GM23338 (cell line): ENCODE data around the gene GNB1. TPM values are rescaled to one million over a fixed set of nuclear protein-coding genes. Genes with fewer than 3 reads are reported as not detected.

Experiments
- ATAC-seq: fragments of 200-7000 bp; cut with Tn5 transposase; 3 replicates; pipeline ENCODE4 v1.9.1; 2020
- DNase-seq: peaks from one replicate; pipeline ENCODE4 v3.0.0-alpha.2; 2015; ENCODE audit warnings: low spot score
- H2AFZ ChIP-seq: fragments of 200-600 bp; sonication (generic); 2 replicates; pipeline ENCODE4 v1.8.0; 2016; ENCODE audit warnings: antibody characterized with exemption, mild to moderate bottlenecking, moderate library complexity
- H3F3A ChIP-seq: fragments of 200-600 bp; sonication (generic); replicated peaks from 2 replicates; pipeline ENCODE4 v1.8.0; 2017; ENCODE audit warnings: antibody characterized with exemption, mixed run types, low read depth
- H3K27ac ChIP-seq: fragments of 200-600 bp; sonication (generic); 2 replicates; pipeline ENCODE4 v1.6.1; 2016; ENCODE audit warnings: low read depth
- H3K27me3 ChIP-seq: fragments of 200-600 bp; sonication (generic); 2 replicates; pipeline ENCODE4 v1.8.0; 2016; ENCODE audit warnings: mild to moderate bottlenecking, mixed run types, moderate library complexity; ENCODE audit not compliant: insufficient read depth
- H3K36me3 ChIP-seq: fragments of 200-600 bp; sonication (generic); 2 replicates; pipeline ENCODE4 v1.8.0; 2016; ENCODE audit warnings: mild to moderate bottlenecking; ENCODE audit not compliant: insufficient read depth
- H3K4me1 ChIP-seq: fragments of 200-600 bp; sonication (generic); 2 replicates; pipeline ENCODE4 v1.8.0; 2016; ENCODE audit warnings: mild to moderate bottlenecking, moderate library complexity; ENCODE audit not compliant: insufficient read depth
- H3K4me2 ChIP-seq: fragments of 200-600 bp; sonication (generic); 2 replicates; pipeline ENCODE4 v1.7.1; 2017; ENCODE audit warnings: mixed run types
- H3K4me3 ChIP-seq: fragments of 200-600 bp; sonication (generic); 2 replicates; pipeline ENCODE4 v1.6.1; 2016; ENCODE audit warnings: mixed run types
- H3K79me2 ChIP-seq: fragments of 200-600 bp; sonication (generic); replicated peaks from 2 replicates; pipeline ENCODE4 v1.8.0; 2017; ENCODE audit warnings: mild to moderate bottlenecking; ENCODE audit not compliant: insufficient read depth
- H3K9me2 ChIP-seq: fragments of 200-600 bp; sonication (generic); 2 replicates; pipeline ENCODE4 v1.8.0; 2017; ENCODE audit not compliant: insufficient read depth
- H4K20me1 ChIP-seq: fragments of 200-600 bp; sonication (generic); replicated peaks from 2 replicates; pipeline ENCODE4 v1.8.0; 2017; ENCODE audit warnings: mild to moderate bottlenecking; ENCODE audit not compliant: insufficient read depth
- H3K27ac Mint-ChIP-seq: 2 replicates; pipeline ENCODE4 v1.8.0; 2020; ENCODE audit warnings: inconsistent platforms, mild to moderate bottlenecking, moderate library complexity, mixed read lengths
- H3K27me3 Mint-ChIP-seq: 3 replicates; pipeline ENCODE4 v1.8.0; 2022; ENCODE audit warnings: low read depth, mild to moderate bottlenecking, moderate library complexity, mixed read lengths, inconsistent platforms; ENCODE audit not compliant: insufficient read depth, poor library complexity
- H3K36me3 Mint-ChIP-seq: 3 replicates; pipeline ENCODE4 v1.8.0; 2021; ENCODE audit warnings: low read depth, mild to moderate bottlenecking, inconsistent platforms, moderate library complexity, mixed read lengths
- H3K4me1 Mint-ChIP-seq: 3 replicates; pipeline ENCODE4 v1.8.0; 2020; ENCODE audit warnings: mild to moderate bottlenecking, inconsistent platforms, mixed read lengths
- H3K4me3 Mint-ChIP-seq: 3 replicates; pipeline ENCODE4 v1.8.0; 2021; ENCODE audit warnings: moderate library complexity, mild to moderate bottlenecking, inconsistent platforms, mixed read lengths
- H3K9me3 Mint-ChIP-seq: 3 replicates; pipeline ENCODE4 v1.8.0; 2020; ENCODE audit warnings: moderate library complexity, mild to moderate bottlenecking, inconsistent platforms, mixed read lengths
- CTCF ChIP-seq, 2 experiments: fragments of 200-600 bp in 1 of 2; sonication (generic) in 1 of 2; conservative IDR thresholded peaks; 2 replicates each; pipeline versions ENCODE4 v1.5.1 to v1.6.1; 2016 to 2017; ENCODE audit warnings: antibody characterized with exemption in 2 of 2, low read depth in 2 of 2, mild to moderate bottlenecking in 2 of 2, moderate library complexity in 1 of 2
- ETS1 ChIP-seq: IDR thresholded peaks from 2 replicates; pipeline ENCODE4 v1.6.1; 2016; ENCODE audit warnings: antibody characterized with exemption
- JUNB ChIP-seq: IDR thresholded peaks from one replicate; pipeline ENCODE4 v1.6.1; 2016; ENCODE audit warnings: antibody characterized with exemption; ENCODE audit not compliant: unreplicated experiment
- ZNF331 ChIP-seq: fragments of 250-450 bp; sonication (Bioruptor Pico); IDR thresholded peaks from 2 replicates; pipeline ENCODE4 v1.5.0; 2020; ENCODE audit warnings: low read depth, mild to moderate bottlenecking, moderate library complexity
- ZNF462 ChIP-seq: fragments of 250-450 bp; sonication (Bioruptor Pico); IDR thresholded peaks from 2 replicates; pipeline ENCODE4 v1.5.0; 2020; ENCODE audit warnings: mild to moderate bottlenecking, moderate library complexity
- polyA plus RNA-seq: library from polyadenylated mRNA; unstranded; fragments of >200 nt; fragmentation: Nextera tagmentation; extraction: Ambion mirVana; gene quantifications from 2 replicates; pipeline ENCODE4 v1.2.1, GENCODE V29; 2016
- total RNA-seq: library from RNA; depleted of rRNA; stranded (reverse); fragments of >200 nt; shearing (Covaris generic); gene quantifications from 2 replicates; pipeline ENCODE4 v1.2.3, GENCODE V29; 2014

Gene GNB1
- total and polyA plus RNA-seq, 2 experiments from 2014 or later = 65.4 to 138 TPM

GRCh38 chr1:1793481-1794244, 97.2 kb downstream of the GNB1 start (continued):
- TF ChIP-seq ZNF462 = no peak
- no peak for TF ChIP-seq ETS1
- no peak for TF ChIP-seq ZNF331

- H3K4me1 ChIP-seq = no peaks in the 10 kb centered on the region
- Mint-ChIP-seq H3K9me3 (no peaks in the 10 kb centered on the region), H3K27me3 (peaks cover 11% of the 10 kb centered on the region), H3K27ac (peak overlapping the region; percentile 42), H3K4me3 (no peak overlapping the region), H3K4me1 (peaks cover 6% of the 10 kb centered on the region; the same call in 2 of the 3 replicates), H3K36me3 (peaks cover 91% of the 10 kb centered on the region)
- no peaks in the 10 kb centered on the region for H3K27me3 ChIP-seq
- peak overlapping the region; percentile 87 for H3K27ac ChIP-seq
- no peak overlapping the region for H3K4me2 ChIP-seq
- ATAC-seq (peak; percentile 76), DNase-seq (peak; percentile 72)
- TF ChIP-seq JUNB (no peak), CTCF (conservative IDR thresholded peaks at IDR 0.05; ENCODE audit: low read depth in 2 of 2) (peak; percentile 70 to 83)
- H3K79me2 ChIP-seq = peaks cover 10% of the 10 kb centered on the region; the same call in 1 of the 2 replicates
- H3F3A ChIP-seq = peaks cover 37% of the 10 kb centered on the region
- peaks cover 18% of the 10 kb centered on the region for H4K20me1 ChIP-seq
- H3K9me2 ChIP-seq = no peaks in the 10 kb centered on the region
- H3K4me3 ChIP-seq = no peak overlapping the region
- peaks cover 61% of the 10 kb centered on the region for H3K36me3 ChIP-seq
- H2AFZ ChIP-seq = no peak overlapping the region
These were observed 102.0 kb downstream of the GNB1 start for GRCh38 chr1:1788646-1789431.
